SK-N-SH (cell line): ENCODE data around the gene RC3H2. TPM values are rescaled to one million over a fixed set of nuclear protein-coding genes. Genes with fewer than 3 reads are reported as not detected.
A peak's percentile ranks its signal among the peaks of the same experiment; 100 is the strongest.

Experiments
- CTCF ChIA-PET: fragments of 300-600, 350-600 bp; formaldehyde crosslinking; extraction: SDS; loops from one replicate; lab custom pipeline; 2021; lab: Yijun Ruan, JAX
- POLR2A ChIA-PET: fragments of 350-600 bp; sonication (Branson Sonifier 250); formaldehyde crosslinking; extraction: SDS; loops from one replicate; lab custom pipeline; 2020; ENCODE audit warnings: antibody characterized with exemption, inconsistent platforms; lab: Yijun Ruan, JAX
- DNase-seq: peaks from one replicate; pipeline ENCODE4 v3.0.0; 2012
- H2AFZ ChIP-seq: fragments of 200-600 bp; sonication (generic); 2 replicates; pipeline ENCODE4 v1.8.1; 2016; ENCODE audit warnings: antibody characterized with exemption, mild to moderate bottlenecking, low read depth
- H3F3A ChIP-seq: fragments of 200-600 bp; sonication (generic); replicated peaks from 2 replicates; pipeline ENCODE3; 2016; ENCODE audit warnings: antibody characterized with exemption, mild to moderate bottlenecking; ENCODE audit not compliant: insufficient read depth
- H3K27ac ChIP-seq, 2 experiments: fragments of 200-500 bp in 1 of 2; fragments of 200-600 bp in 1 of 2; sonication (Bioruptor generic) in 1 of 2; sonication (generic), shearing (Covaris generic) in 1 of 2; 2 replicates each; pipeline versions ENCODE4 v1.5.1 to v1.6.1; 2014 to 2016; ENCODE audit warnings: low read depth in 2 of 2, inconsistent platforms in 1 of 2, low read length in 1 of 2, mild to moderate bottlenecking in 1 of 2, mixed read lengths in 1 of 2
- H3K27me3 ChIP-seq: fragments of 200-600 bp; sonication (generic), shearing (Covaris generic); 2 replicates; pipeline ENCODE4 v1.6.1; 2016; ENCODE audit warnings: mixed run types; ENCODE audit not compliant: insufficient read depth
- H3K36me3 ChIP-seq, 2 experiments: fragments of 200-500 bp in 1 of 2; fragments of 200-600 bp in 1 of 2; sonication (Bioruptor generic) in 1 of 2; sonication (generic) in 1 of 2; replicated peaks in 1 of 2; 2 replicates each; pipeline versions ENCODE3 to v1.5.1; 2014 to 2016; ENCODE audit warnings: low read length in 1 of 2, mild to moderate bottlenecking in 1 of 2; ENCODE audit not compliant: insufficient read depth in 2 of 2, control insufficient read depth in 1 of 2
- H3K4me1 ChIP-seq, 2 experiments: fragments of 200-500 bp in 1 of 2; fragments of 200-600 bp in 1 of 2; sonication (Bioruptor generic) in 1 of 2; sonication (generic), shearing (Covaris generic) in 1 of 2; 2 replicates each; pipeline versions ENCODE4 v1.5.1 to v1.6.1; 2014 to 2016; ENCODE audit warnings: low read depth in 1 of 2, low read length in 1 of 2, mixed run types in 1 of 2; ENCODE audit not compliant: insufficient read depth in 2 of 2, control insufficient read depth in 1 of 2
- H3K4me2 ChIP-seq: fragments of 200-600 bp; sonication (generic), shearing (Covaris generic); 2 replicates; pipeline ENCODE4 v1.6.1; 2017; ENCODE audit warnings: mixed run types
- H3K4me3 ChIP-seq, 2 experiments: fragments of 200-500 bp in 1 of 2; fragments of 200-600 bp in 1 of 2; sonication (Bioruptor generic) in 1 of 2; sonication (generic), shearing (Covaris generic) in 1 of 2; 2 replicates each; pipeline versions ENCODE4 v1.5.1 to v1.8.1; 2014 to 2016; ENCODE audit warnings: low read depth in 2 of 2, inconsistent platforms in 1 of 2, low read length in 1 of 2, mild to moderate bottlenecking in 1 of 2, mixed read lengths in 1 of 2, moderate library complexity in 1 of 2
- H3K79me2 ChIP-seq: fragments of 200-600 bp; sonication (generic); 2 replicates; pipeline ENCODE4 v1.8.1; 2017; ENCODE audit warnings: mild to moderate bottlenecking; ENCODE audit not compliant: insufficient read depth
- H3K9ac ChIP-seq: fragments of 200-600 bp; sonication (generic); 2 replicates; pipeline ENCODE4 v1.6.1; 2017; ENCODE audit warnings: mixed run types
- H3K9me2 ChIP-seq: fragments of 200-600 bp; sonication (generic); 2 replicates; pipeline ENCODE4 v1.6.1; 2017; ENCODE audit warnings: mixed run types
- H3K9me3 ChIP-seq: fragments of 200-600 bp; sonication (generic); 2 replicates; pipeline ENCODE4 v1.6.1; 2017; ENCODE audit warnings: mixed run types, mild to moderate bottlenecking, moderate library complexity
- H4K20me1 ChIP-seq: fragments of 200-600 bp; sonication (generic); 2 replicates; pipeline ENCODE4 v1.6.1; 2017; ENCODE audit warnings: mild to moderate bottlenecking, mixed run types; ENCODE audit not compliant: insufficient read depth
- FOSL2 ChIP-seq: IDR thresholded peaks from 2 replicates; pipeline ENCODE4 v1.4.0; 2012; ENCODE audit warnings: low read depth, mild to moderate bottlenecking, moderate library complexity, borderline replicate concordance
- FOXJ3 ChIP-seq: sonication (generic); formaldehyde crosslinking; IDR thresholded peaks from 2 replicates; pipeline ENCODE4 v1.5.1; 2020; ENCODE audit warnings: mild to moderate bottlenecking, missing genetic modification reagents
- GATA2 ChIP-seq: sonication (generic); formaldehyde crosslinking; IDR thresholded peaks from 2 replicates; pipeline ENCODE4 v1.5.0; 2020; ENCODE audit warnings: mild to moderate bottlenecking, missing genetic modification reagents
- MEF2A ChIP-seq: IDR thresholded peaks from 2 replicates; pipeline ENCODE4 v1.4.0; 2012; ENCODE audit warnings: low read depth, borderline replicate concordance
- MXI1 ChIP-seq: IDR thresholded peaks from 2 replicates; pipeline ENCODE4 v1.6.1; 2012; ENCODE audit warnings: mild to moderate bottlenecking, low read depth, low read length, improper control_type of control experiment
- POLR2AphosphoS5 ChIP-seq: IDR thresholded peaks from 2 replicates; pipeline ENCODE4 v1.6.1; 2012; ENCODE audit warnings: low read depth, low read length
- RCOR1 ChIP-seq: fragments of 150-350 bp; IDR thresholded peaks from 2 replicates; pipeline ENCODE4 v1.6.1; 2017; ENCODE audit warnings: antibody characterized with exemption, low read length
- REST ChIP-seq: IDR thresholded peaks from 2 replicates; pipeline ENCODE4 v1.6.1; 2012; ENCODE audit warnings: mild to moderate bottlenecking, low read depth, low read length, moderate library complexity
- SIN3A ChIP-seq: IDR thresholded peaks from 2 replicates; pipeline ENCODE4 v1.6.1; 2012; ENCODE audit warnings: low read depth, mild to moderate bottlenecking, low read length, moderate library complexity, borderline replicate concordance
- WGBS: methylation state at CpG from one replicate; pipeline ENCODE4 v1.1.6; 2017; ENCODE audit warnings: low lambda C conversion rate; 5-methylcytosine and 5-hydroxymethylcytosine counted together
- polyA plus RNA-seq, 3 experiments: library from polyadenylated mRNA; depleted of rRNA; stranded (reverse); fragments of >200 nt; gene quantifications; 2 replicates each; pipeline ENCODE4 v1.2.3, GENCODE V29; 2012
- TF ChIP-seq, protein P1 (sequence below): IDR thresholded peaks from 2 replicates; pipeline ENCODE4; 2012
- TF ChIP-seq, protein P2 (sequence below): IDR thresholded peaks from 2 replicates; pipeline ENCODE4 v1.4.0; 2012; ENCODE audit warnings: low read depth

RC3H2 gene
- polyA plus RNA-seq, 1 of the 3 experiments (the other 2 are of a cell fraction), result 12.4 TPM

GRCh38 chr9:122929796-122930354 lies 24.7 kb upstream of the RC3H2 start:
- H3K4me3 ChIP-seq, result peak overlapping the region; percentile 84
- 80% methylated on average over 1 of the region's 1 CpG for WGBS
- TF ChIP-seq MXI1 (no peak), REST (peak; percentile 59; the same call in 1 of the 2 replicates)

DNA sequence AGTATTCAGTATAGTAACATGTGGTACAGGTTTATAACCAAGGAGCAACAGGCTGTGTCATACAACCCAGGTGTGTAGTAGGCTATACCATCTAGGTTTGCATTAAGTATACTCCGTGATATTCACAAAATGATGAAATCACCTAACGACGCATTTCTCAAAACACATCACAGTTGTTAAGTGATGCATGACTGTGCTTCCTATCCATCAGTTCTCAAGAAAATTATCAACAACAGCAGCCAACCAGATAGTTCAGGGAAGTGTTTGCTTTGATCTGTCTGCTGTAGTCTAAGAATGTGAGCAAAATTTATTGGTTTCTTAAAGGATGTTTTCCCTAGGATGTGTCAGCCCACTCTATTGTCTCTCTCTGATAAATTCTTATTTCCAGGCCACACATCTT lies 18.8 kb upstream of the RC3H2 start:
- Histone ChIP-seq H3K36me3 (peaks cover 10 to 26% of the 10 kb centered on the region in 2 experiments), H3K4me2 (no peak overlapping the region), H3K27ac (no peak overlapping the region), H3K27me3 (no peaks in the 10 kb centered on the region), H2AFZ (no peak overlapping the region), H3F3A (no peaks in the 10 kb centered on the region), H3K4me3 (no peak overlapping the region), H3K9me2 (no peaks in the 10 kb centered on the region), H3K9ac (no peak overlapping the region), H3K79me2 (peaks cover 78% of the 10 kb centered on the region), H3K4me1 (no peaks in the 10 kb centered on the region), H4K20me1 (no peaks in the 10 kb centered on the region), H3K9me3 (no peaks in the 10 kb centered on the region)
- no peak for DNase-seq
- CTCF ChIA-PET, result interaction anchor here (1.0 kb wide), 1 partner anchor 67 kb away, joined by 3 read pairs; no protein-coding TSS in a partner anchor
- WGBS, result 98% methylated on average over 3 of the region's 3 CpGs
- POLR2A ChIA-PET, result no interaction called here
- TF ChIP-seq GATA2 (CRISPR knock-in tag), result no peak

More at GRCh38 chr9:122929796-122930354, 24.7 kb upstream of the RC3H2 start:
- peak overlapping the region; percentile 76 for H3K4me2 ChIP-seq
- H3K79me2 ChIP-seq, result peaks cover 92% of the 10 kb centered on the region
- H3K27ac ChIP-seq, result no peak overlapping the region
- ChIA-PET POLR2A (interaction anchor here (2.8 to 4.1 kb wide), 2 partner anchors 11 to 17 kb away, joined by 18 to 30 read pairs; partner anchors contain the start of genes RABGAP1 and ZBTB6), CTCF (interaction anchor here (0.8 to 1.3 kb wide), 5 partner anchors 8 to 805 kb away, joined by 3 to 5 read pairs (median 3); partner anchors contain the start of gene ZBTB6)
- DNase-seq, result no peak
- H3K36me3 ChIP-seq, result peaks cover 5 to 6% of the 10 kb centered on the region in 2 experiments
- H3K9me3 ChIP-seq, result no peaks in the 10 kb centered on the region
- no peaks in the 10 kb centered on the region for H4K20me1 ChIP-seq
- peaks cover 8% of the 10 kb centered on the region for H3F3A ChIP-seq
- peak overlapping the region; percentile 92; the same call in 1 of the 2 replicates for H3K9ac ChIP-seq
- H3K27me3 ChIP-seq, result no peaks in the 10 kb centered on the region
- no peak overlapping the region for H2AFZ ChIP-seq
- H3K4me1 ChIP-seq, result peaks cover 0 to 9% of the 10 kb centered on the region in 2 experiments; a peak in 2 of 4 replicates
- no peaks in the 10 kb centered on the region for H3K9me2 ChIP-seq

DNA sequence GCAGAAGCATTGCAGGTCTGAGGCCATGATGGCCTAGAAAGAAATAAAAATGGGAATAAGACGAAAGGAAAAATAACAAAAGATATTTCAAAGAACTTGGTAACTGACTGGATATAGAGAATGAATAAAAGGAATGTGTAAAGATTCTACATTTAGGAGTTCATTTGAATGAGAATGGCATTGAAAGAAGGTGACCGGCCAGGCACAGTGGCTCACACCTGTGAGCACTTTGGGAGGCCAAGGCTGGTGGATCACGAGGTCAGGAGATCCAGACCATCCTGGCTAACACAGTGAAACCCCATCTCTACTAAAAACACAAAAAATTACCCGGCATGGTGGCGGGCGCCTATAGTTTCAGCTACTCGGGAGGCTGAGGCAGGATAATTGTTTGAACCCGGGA lies 17.6 kb upstream of the RC3H2 start:
- Histone ChIP-seq H3K4me2 (no peak overlapping the region), H4K20me1 (no peaks in the 10 kb centered on the region), H3K36me3 (peaks cover 4 to 34% of the 10 kb centered on the region in 2 experiments), H3K4me3 (no peak overlapping the region), H3K9ac (no peak overlapping the region), H3K27ac (no peak overlapping the region), H3K27me3 (no peaks in the 10 kb centered on the region), H3K9me3 (no peaks in the 10 kb centered on the region), H3K9me2 (no peaks in the 10 kb centered on the region), H3F3A (no peaks in the 10 kb centered on the region), H3K4me1 (no peaks in the 10 kb centered on the region), H2AFZ (no peak overlapping the region), H3K79me2 (peaks cover 66% of the 10 kb centered on the region)
- DNase-seq, result no peak
- CTCF ChIA-PET, result no interaction called here
- POLR2A ChIA-PET, result no interaction called here
- 90% methylated on average over 7 of the region's 8 CpGs for WGBS
- TF ChIP-seq, protein P1, sequence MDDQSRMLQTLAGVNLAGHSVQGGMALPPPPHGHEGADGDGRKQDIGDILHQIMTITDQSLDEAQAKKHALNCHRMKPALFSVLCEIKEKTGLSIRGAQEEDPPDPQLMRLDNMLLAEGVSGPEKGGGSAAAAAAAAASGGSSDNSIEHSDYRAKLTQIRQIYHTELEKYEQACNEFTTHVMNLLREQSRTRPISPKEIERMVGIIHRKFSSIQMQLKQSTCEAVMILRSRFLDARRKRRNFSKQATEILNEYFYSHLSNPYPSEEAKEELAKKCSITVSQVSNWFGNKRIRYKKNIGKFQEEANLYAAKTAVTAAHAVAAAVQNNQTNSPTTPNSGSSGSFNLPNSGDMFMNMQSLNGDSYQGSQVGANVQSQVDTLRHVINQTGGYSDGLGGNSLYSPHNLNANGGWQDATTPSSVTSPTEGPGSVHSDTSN, result no peak
- TF ChIP-seq SIN3A (no peak), MEF2A (no peak), FOSL2 (no peak), POLR2AphosphoS5 (no peak), REST (no peak), FOXJ3 (no peak), RCOR1 (no peak)
- TF ChIP-seq, protein P2, sequence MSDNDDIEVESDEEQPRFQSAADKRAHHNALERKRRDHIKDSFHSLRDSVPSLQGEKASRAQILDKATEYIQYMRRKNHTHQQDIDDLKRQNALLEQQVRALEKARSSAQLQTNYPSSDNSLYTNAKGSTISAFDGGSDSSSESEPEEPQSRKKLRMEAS, result no peak
